Upper lobe of right lung (tissue), 1 donor: Measurements from ENCODE around the gene HBG2. TPM values are rescaled to one million over a fixed set of nuclear protein-coding genes. Genes with fewer than 3 reads are reported as not detected.
"Not testable (repeated sequence)": the region's sequence is repeated elsewhere in the genome, so short reads cannot be mapped to it uniquely, and the experiment has no call there.

Source experiments
- ATAC-seq: fragments of 200-7000 bp; cut with Tn5 transposase; one replicate; pipeline ENCODE4 v1.9.1; 2020; ENCODE audit warnings: mild to moderate bottlenecking, moderate library complexity
- DNase-seq: peaks from one replicate; pipeline ENCODE4 v3.0.0-alpha.2; 2020
- H3K27ac ChIP-seq: fragments of 200-600 bp; one replicate; pipeline ENCODE4 v1.8.0; 2022
- H3K27me3 ChIP-seq: fragments of 200-600 bp; one replicate; pipeline ENCODE4 v1.8.0; 2022; ENCODE audit warnings: mild to moderate bottlenecking
- H3K36me3 ChIP-seq: fragments of 200-600 bp; one replicate; pipeline ENCODE4 v1.8.0; 2022
- H3K4me1 ChIP-seq: fragments of 200-600 bp; one replicate; pipeline ENCODE4 v1.8.0; 2022
- H3K4me3 ChIP-seq: fragments of 200-600 bp; one replicate; pipeline ENCODE4 v1.8.0; 2022; ENCODE audit warnings: mild to moderate bottlenecking
- H3K9me3 ChIP-seq: fragments of 200-600 bp; one replicate; pipeline ENCODE4 v1.8.0; 2022
- intact Hi-C: fragments of 100-400 bp; cut with DNase I; formaldehyde crosslinking; loops from one replicate; pipeline ENCODE4 v1.11.0; 2022
- total RNA-seq: library from RNA; stranded (reverse); fragmentation: NEBNext Ultra II Directional; extraction: Animal tissue kit (Norgen Biotek cat#: 25700); gene quantifications from one replicate; pipeline ENCODE4 v1.2.1, GENCODE V29; 2021
- TF ChIP-seq, protein P1 (sequence below): fragments of 200-600 bp; IDR thresholded peaks from one replicate; pipeline ENCODE4 v1.8.0; 2022; ENCODE audit warnings: antibody characterized with exemption
- donor health status: DM: no; HTN: yes; CAD: no; lungs with severe emphysema.

Gene HBG2
- total RNA-seq, 1 donor from 2014 or later = 1.0 TPM

DNA sequence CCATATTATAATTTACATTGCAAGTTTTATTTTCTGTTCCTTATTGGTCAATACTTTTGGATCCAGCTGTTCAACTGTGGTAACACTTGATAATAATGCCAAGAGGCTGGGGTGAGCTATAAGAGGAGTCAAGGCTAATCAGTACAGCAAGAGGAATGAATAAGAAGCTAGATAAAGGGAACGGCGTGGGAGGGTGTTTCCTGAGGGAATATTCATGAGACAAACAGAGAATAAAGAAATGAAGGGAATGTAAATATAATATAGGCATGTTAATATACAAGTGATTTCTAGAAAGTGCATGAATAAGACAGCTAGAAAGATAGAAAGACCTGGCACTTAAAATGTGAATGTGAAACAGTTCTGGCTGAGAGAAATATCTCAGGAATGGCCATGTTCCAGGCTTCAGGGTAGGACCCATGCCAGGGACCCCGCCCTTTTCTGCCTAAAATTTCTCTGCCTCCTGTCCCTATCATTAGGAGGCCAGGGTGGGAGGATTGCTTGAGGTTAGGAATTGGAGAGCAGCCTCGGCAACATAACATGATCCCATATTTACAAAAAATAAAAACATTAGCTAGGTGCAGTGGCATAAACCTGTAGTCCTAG, 43.2 kb upstream of the HBG2 start:
- H3K27me3 ChIP-seq = no peaks in the 10 kb centered on the region
- DNase-seq (no peak), ATAC-seq (no peak)
- no peak overlapping the region for H3K4me3 ChIP-seq
- no peaks in the 10 kb centered on the region for H3K36me3 ChIP-seq
- H3K9me3 ChIP-seq = no peaks in the 10 kb centered on the region
- TF ChIP-seq, protein P1, sequence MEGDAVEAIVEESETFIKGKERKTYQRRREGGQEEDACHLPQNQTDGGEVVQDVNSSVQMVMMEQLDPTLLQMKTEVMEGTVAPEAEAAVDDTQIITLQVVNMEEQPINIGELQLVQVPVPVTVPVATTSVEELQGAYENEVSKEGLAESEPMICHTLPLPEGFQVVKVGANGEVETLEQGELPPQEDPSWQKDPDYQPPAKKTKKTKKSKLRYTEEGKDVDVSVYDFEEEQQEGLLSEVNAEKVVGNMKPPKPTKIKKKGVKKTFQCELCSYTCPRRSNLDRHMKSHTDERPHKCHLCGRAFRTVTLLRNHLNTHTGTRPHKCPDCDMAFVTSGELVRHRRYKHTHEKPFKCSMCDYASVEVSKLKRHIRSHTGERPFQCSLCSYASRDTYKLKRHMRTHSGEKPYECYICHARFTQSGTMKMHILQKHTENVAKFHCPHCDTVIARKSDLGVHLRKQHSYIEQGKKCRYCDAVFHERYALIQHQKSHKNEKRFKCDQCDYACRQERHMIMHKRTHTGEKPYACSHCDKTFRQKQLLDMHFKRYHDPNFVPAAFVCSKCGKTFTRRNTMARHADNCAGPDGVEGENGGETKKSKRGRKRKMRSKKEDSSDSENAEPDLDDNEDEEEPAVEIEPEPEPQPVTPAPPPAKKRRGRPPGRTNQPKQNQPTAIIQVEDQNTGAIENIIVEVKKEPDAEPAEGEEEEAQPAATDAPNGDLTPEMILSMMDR = no peak
- intact Hi-C loops = no loop called here
- no peaks in the 10 kb centered on the region for H3K4me1 ChIP-seq
- no peak overlapping the region for H3K27ac ChIP-seq

DNA sequence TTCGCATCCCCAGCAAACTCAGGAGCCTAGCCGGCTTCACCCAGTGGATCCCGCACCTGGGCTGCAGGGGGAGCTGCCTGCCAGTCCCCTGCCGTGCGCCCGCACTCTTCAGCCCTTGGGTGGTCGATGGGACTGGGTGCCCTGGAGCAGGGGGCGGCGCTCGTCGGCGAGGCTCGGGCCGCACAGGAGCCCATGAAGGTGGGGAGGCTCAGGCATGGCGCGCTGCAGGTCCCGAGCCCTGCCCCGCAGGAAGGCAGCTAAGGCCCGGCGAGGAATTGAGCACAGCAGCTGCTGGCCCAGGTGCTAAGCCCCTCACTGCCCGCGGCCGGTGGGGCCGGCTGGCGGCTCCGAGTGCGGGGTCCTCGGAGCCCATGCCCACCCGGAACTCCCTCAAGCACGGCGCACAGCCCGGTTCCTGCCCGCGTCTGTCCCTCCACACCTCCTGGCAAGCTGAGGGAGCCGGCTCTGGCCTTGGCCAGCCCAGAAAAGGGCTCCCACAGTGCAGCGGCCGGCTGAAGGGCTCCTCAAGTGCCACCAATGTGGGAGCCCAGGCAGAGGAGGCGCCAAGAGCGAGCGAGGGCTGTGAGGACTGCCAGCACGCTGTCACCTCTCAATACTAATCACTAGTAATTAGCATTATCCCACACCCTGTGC, 39.9 kb upstream of the HBG2 start:
- intact Hi-C loops, ATAC-seq, H3K9me3 ChIP-seq, H3K4me3 ChIP-seq, DNase-seq, H3K36me3 ChIP-seq, H3K4me1 ChIP-seq, H3K27me3 ChIP-seq, H3K27ac ChIP-seq: not testable (repeated sequence)

DNA sequence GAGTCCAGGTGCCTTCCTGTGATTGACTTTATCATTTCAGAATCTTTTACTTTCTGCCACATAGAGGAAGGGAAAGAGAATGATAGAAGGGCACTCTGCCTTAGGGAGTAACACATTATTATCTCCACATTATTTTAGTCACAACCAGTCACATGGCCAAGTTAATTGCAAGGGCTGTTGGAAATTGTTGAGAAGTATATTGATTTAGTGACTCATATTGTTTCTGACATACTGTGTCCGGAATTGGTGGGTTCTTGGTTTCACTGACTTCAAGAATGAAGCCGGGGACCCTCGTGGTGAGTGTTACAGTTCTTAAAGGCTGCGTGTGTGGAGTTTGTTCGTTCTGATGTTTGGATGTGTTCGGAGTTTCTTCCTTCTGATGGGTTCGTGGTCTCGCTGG, 38.4 kb upstream of the HBG2 start:
- Histone ChIP-seq H3K9me3 (no peaks in the 10 kb centered on the region), H3K36me3 (no peaks in the 10 kb centered on the region), H3K4me3 (no peak overlapping the region), H3K4me1 (no peaks in the 10 kb centered on the region), H3K27ac (no peak overlapping the region), H3K27me3 (no peaks in the 10 kb centered on the region)
- DNase-seq (no peak), ATAC-seq (no peak)
- intact Hi-C loops = no loop called here
- TF ChIP-seq, protein P1 = no peak

DNA sequence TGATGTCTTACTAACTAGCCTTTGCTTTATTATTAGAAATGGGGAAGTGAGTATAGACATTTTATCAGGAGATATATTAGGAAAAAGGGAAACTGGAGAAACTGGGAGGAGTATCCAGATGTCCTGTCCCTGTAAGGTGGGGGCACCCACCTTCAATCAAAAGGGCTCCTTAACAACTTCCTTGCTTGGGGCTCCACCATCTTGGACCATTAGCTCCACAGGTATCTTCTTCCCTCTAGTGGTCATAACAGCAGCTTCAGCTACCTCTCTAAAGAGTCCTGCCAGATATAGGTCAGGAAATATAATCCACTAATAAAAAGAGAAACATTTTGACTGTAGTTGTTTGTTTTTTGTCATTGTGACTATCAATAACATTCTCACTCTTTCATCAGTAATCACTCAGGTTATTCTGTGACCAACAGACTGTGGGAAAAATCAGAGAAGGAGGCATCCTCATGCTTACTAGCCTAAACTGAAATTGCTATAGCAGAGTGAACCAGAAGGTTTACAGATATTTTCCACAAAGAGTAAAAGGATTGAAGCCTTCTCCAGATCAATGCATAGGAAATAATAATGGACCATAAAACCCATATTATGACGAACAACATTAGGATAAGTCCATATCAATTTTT, 36.7 kb upstream of the HBG2 start:
- intact Hi-C loops = no loop called here
- no peak overlapping the region for H3K27ac ChIP-seq
- no peak overlapping the region for H3K4me3 ChIP-seq
- no peaks in the 10 kb centered on the region for H3K27me3 ChIP-seq
- no peaks in the 10 kb centered on the region for H3K36me3 ChIP-seq
- DNase-seq (no peak), ATAC-seq (peak; percentile 30)
- no peaks in the 10 kb centered on the region for H3K9me3 ChIP-seq
- TF ChIP-seq, protein P1 = peak; percentile 24
- no peaks in the 10 kb centered on the region for H3K4me1 ChIP-seq

DNA sequence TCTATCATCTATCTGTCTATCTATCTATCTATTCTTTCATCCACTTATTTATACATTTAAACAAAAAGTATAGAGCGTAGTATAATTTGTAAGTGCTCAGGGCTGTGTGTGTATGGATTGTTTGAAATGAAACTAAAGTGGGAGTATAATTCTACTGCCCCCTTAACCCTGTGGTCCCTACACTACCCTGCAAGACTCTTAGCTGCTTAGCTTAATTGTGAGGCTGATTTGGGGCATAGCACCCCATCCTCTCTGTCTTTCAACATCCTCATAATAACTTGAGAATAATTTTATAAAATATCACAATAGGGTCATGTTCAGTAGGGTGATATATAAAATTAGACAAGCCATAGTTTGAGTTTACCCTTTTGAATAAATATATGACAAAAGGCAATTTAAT, 35.5 kb upstream of the HBG2 start:
- no peaks in the 10 kb centered on the region for H3K9me3 ChIP-seq

DNA sequence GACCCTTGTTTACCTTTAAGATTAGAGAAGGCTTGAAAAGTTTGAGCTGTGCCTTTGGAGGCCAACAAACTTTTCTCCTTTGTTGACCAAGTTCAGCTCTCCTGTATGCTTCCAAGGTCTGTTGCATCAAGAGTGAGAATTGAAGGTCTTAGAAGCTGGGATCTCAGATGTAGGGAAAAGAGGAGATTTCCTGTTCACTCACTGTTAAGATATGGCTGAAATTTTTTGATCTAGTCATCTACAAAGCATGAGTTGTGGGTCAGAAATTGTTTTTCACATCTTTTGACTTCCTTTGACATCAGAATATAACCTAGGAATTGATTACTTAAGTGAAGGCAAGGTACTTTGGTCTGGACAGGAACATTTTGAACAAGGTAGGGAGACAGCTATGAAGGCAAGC, 35.1 kb upstream of the HBG2 start:
- TF ChIP-seq, protein P1 = no peak

More for the DNA sequence above, 35.5 kb upstream of the HBG2 start:
- no peak for DNase-seq
- no peaks in the 10 kb centered on the region for H3K36me3 ChIP-seq
- H3K4me1 ChIP-seq = no peaks in the 10 kb centered on the region
- intact Hi-C loops = no loop called here
- H3K27ac ChIP-seq = no peak overlapping the region
- TF ChIP-seq, protein P1 = no peak
- ATAC-seq = no peak
- no peak overlapping the region for H3K4me3 ChIP-seq
- no peaks in the 10 kb centered on the region for H3K27me3 ChIP-seq

More for the DNA sequence above, 35.1 kb upstream of the HBG2 start:
- ATAC-seq (no peak), DNase-seq (no peak)
- Histone ChIP-seq H3K27me3 (no peaks in the 10 kb centered on the region), H3K4me1 (no peaks in the 10 kb centered on the region), H3K4me3 (no peak overlapping the region), H3K36me3 (no peaks in the 10 kb centered on the region), H3K9me3 (no peaks in the 10 kb centered on the region), H3K27ac (no peak overlapping the region)
- intact Hi-C loops = no loop called here
